Activated naive CD4-positive, alpha-beta T cell treated with anti-CD3 and anti-CD28 coated beads, Interleukin-2, amount 10 ng/mL, durations not matched to agents 7 days and 5 days (primary cell): Measurements from ENCODE around the gene VTCN1.
"Not testable (repeated sequence)": the region's sequence is repeated elsewhere in the genome, so short reads cannot be mapped to it uniquely, and the experiment has no call there.

Experiments
- CTCF ChIA-PET: fragments of 350-600 bp; sonication (Branson Sonifier 250); formaldehyde crosslinking; loops from one replicate; lab custom pipeline; 2021; ENCODE audit warnings: antibody characterized with exemption; lab: Charles Lee
- DNase-seq: peaks from one replicate; pipeline ENCODE4 v3.0.0-alpha.2; 2020
- H3K27ac Mint-ChIP-seq: one replicate; pipeline ENCODE4 v1.8.0; 2021; ENCODE audit warnings: mild to moderate bottlenecking, moderate library complexity, mixed read lengths
- H3K27me3 Mint-ChIP-seq: one replicate; pipeline ENCODE4 v1.8.0; 2021; ENCODE audit warnings: mild to moderate bottlenecking, mixed read lengths
- H3K36me3 Mint-ChIP-seq: one replicate; pipeline ENCODE4 v1.8.0; 2021; ENCODE audit warnings: mixed read lengths
- H3K4me1 Mint-ChIP-seq: one replicate; pipeline ENCODE4 v1.8.0; 2021; ENCODE audit warnings: mixed read lengths
- H3K4me3 Mint-ChIP-seq: one replicate; pipeline ENCODE4 v1.8.0; 2021; ENCODE audit warnings: mild to moderate bottlenecking, moderate library complexity, mixed read lengths
- H3K9me3 Mint-ChIP-seq: one replicate; pipeline ENCODE4 v1.8.0; 2021; ENCODE audit warnings: mixed read lengths

The VTCN1 gene

DNA sequence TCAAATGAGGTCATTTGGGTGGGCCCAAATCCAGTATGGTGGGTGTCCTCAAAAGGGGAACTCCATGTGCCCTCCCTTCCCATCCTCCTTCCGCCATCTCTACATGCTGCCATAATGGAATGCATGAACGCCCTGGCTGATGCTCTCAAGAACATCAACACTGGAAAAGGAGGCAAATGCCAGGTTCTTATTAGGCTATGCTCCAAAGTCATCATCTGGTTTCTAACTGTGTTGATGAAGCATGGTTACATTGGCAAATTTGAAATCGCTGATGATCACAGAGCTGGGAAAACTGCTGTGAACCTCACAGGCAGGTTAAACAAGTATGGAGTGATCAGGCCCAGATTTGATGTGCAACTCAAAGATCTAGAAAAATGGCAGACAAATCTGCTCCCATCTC, 72.6 kb downstream of the VTCN1 start:
- Mint-ChIP-seq H3K36me3 (no peaks in the 10 kb centered on the region), H3K4me3 (no peak overlapping the region), H3K27me3 (peaks cover 17% of the 10 kb centered on the region), H3K9me3 (no peaks in the 10 kb centered on the region), H3K27ac (no peak overlapping the region), H3K4me1 (no peaks in the 10 kb centered on the region)
- no peak for DNase-seq
- CTCF ChIA-PET, result interaction anchor here (2.0 kb wide), 1 partner anchor 9 kb away, joined by 8 read pairs; no protein-coding TSS in a partner anchor

DNA sequence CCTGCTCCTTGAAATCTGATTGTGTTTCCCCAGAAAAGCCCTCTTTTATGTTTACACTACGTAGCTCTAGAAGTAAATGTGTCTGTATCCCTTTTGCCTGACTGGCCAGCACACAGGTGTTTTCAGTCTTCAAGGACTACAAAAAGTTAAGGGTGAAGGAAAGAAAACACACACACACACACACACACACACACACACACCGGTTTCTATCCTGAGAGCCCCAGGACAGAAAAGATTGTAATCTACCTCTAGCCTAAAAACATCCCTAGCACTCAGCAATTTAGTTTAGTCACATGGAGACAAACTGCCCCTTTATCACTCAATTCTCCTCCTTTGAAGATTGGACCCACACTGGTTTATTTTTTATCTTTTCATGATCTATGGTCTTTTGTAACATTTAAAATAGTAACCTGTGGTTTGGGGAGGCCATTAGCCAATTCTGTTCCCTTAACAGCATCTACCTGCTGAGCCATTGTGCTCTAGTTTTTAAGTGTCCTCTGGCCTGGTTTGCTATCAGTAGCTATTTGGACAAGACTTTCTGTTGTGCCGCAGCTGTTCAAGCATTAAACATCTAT, 73.4 kb downstream of the VTCN1 start:
- H3K27ac Mint-ChIP-seq, result no peak overlapping the region
- no peaks in the 10 kb centered on the region for H3K36me3 Mint-ChIP-seq
- no peaks in the 10 kb centered on the region for H3K9me3 Mint-ChIP-seq
- no peak for DNase-seq
- H3K4me3 Mint-ChIP-seq, result no peak overlapping the region
- CTCF ChIA-PET, result interaction anchor here (2.0 kb wide), 1 partner anchor 9 kb away, joined by 8 read pairs; no protein-coding TSS in a partner anchor
- H3K27me3 Mint-ChIP-seq, result peaks cover 18% of the 10 kb centered on the region
- no peaks in the 10 kb centered on the region for H3K4me1 Mint-ChIP-seq

DNA sequence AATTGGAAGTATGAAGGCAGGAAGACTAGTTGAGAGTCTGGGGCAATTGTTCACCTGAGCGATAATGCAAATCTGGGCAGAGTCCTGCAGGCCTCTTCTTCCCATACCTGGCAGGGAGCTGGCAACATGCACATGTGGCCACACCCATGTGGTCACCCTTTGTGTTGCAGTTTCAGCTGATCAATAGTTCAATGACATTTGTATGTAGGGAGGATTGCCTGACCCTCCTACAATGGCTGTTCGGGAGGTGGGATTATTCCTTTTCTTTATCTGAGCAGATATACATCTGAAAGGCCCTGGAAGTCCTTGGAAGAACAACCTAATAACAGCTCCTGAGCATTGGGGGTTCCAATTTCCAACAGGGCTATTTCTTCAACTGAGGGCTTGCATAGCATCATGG, 74.0 kb downstream of the VTCN1 start:
- no peak for DNase-seq
- CTCF ChIA-PET, result interaction anchor here (2.0 kb wide), 1 partner anchor 8 kb away, joined by 8 read pairs; no protein-coding TSS in a partner anchor
- Mint-ChIP-seq H3K36me3 (no peaks in the 10 kb centered on the region), H3K27ac (no peak overlapping the region), H3K4me1 (no peaks in the 10 kb centered on the region), H3K9me3 (no peaks in the 10 kb centered on the region), H3K4me3 (no peak overlapping the region), H3K27me3 (peaks cover 20% of the 10 kb centered on the region)

DNA sequence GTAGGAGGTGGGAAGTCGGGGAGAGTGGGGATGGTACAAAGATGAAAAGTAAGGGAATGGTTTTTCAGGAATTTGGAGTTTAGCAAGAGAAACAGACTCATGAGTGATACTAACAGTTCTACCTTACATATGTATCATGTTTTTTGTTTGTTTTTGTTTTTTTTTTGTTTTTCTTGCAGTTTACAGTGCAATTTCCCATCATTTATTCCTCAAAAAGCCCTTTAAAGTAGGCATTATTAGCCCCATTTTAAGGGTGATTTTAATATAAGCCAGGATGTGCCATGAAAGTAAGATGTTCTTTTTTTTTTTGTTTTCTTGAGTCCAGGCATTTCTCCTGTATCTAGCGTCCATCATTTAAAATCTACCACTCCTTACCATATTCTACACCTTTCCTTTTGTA, 75.4 kb downstream of the VTCN1 start:
- Mint-ChIP-seq H3K27me3 (peaks cover 20% of the 10 kb centered on the region), H3K9me3 (no peaks in the 10 kb centered on the region), H3K27ac (no peak overlapping the region), H3K4me3 (no peak overlapping the region), H3K4me1 (no peaks in the 10 kb centered on the region), H3K36me3 (no peaks in the 10 kb centered on the region)
- CTCF ChIA-PET, result no interaction called here
- DNase-seq, result no peak

DNA sequence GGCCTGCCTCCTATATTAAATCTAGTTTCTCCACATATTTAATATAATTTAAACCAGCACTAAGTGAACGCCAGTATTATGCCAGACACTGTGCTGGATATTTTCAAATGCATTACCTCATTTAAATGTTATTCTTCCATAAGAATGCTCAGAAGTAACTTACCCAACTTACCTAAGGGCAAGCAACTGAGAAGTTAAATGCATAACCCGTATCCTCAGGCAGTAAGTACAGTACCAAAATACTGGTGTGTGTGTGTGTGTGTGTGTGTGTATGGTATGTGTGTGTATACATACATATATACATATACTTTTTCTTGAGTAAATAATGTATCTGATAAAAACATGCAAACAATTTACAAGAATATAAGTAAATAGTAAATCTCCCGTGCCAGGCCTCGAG, 80.2 kb downstream of the VTCN1 start:
- H3K36me3 Mint-ChIP-seq, result no peaks in the 10 kb centered on the region
- H3K9me3 Mint-ChIP-seq, result no peaks in the 10 kb centered on the region
- peaks cover 31% of the 10 kb centered on the region for H3K27me3 Mint-ChIP-seq
- CTCF ChIA-PET, result no interaction called here
- no peaks in the 10 kb centered on the region for H3K4me1 Mint-ChIP-seq
- H3K27ac Mint-ChIP-seq, result no peak overlapping the region
- no peak overlapping the region for H3K4me3 Mint-ChIP-seq
- no peak for DNase-seq

DNA sequence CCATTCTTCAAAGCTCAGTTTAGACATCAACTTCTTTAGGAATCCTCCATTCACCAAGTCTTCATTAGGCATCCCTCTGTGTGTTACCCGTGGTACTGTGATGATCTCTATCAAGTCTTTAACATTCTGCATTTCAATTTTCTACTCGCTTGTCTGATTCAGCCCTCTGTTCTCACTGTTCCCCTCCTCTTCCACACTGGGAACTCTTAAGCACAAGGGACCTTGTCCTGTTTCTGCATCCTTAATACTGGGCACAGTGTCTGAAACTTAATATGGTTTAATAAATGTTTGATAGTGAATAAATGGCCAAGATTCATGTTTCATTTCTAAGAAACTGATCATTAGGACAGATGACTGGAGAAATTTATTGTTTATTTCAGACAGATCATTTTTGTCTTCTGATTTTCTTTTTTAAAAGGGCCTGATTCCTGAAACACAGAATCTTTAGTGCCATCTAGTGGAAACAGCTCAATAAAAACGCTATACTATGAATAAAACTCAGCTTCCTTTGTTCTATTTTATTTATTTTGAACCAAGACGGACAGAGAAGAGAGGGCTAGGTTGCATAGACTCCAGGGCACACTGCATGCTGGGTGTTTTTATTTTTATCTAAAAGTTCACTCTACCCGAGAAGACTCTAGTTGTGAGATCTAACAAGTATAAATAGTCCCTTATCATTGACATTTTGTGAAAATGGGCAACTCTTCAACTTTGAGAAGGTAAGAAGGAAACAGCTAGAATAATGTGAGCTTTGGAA, 82.2 kb downstream of the VTCN1 start:
- CTCF ChIA-PET, result interaction anchor here (0.5 to 3.1 kb wide), 19 partner anchors 9 to 989 kb away, joined by 3 to 36 read pairs (median 5); partner anchors contain the start of gene TTF2
- H3K4me1 Mint-ChIP-seq, result no peaks in the 10 kb centered on the region
- H3K4me3 Mint-ChIP-seq, result no peak overlapping the region
- no peaks in the 10 kb centered on the region for H3K9me3 Mint-ChIP-seq
- H3K27me3 Mint-ChIP-seq, result peaks cover 17% of the 10 kb centered on the region
- DNase-seq, result no peak
- no peak overlapping the region for H3K27ac Mint-ChIP-seq
- no peaks in the 10 kb centered on the region for H3K36me3 Mint-ChIP-seq

DNA sequence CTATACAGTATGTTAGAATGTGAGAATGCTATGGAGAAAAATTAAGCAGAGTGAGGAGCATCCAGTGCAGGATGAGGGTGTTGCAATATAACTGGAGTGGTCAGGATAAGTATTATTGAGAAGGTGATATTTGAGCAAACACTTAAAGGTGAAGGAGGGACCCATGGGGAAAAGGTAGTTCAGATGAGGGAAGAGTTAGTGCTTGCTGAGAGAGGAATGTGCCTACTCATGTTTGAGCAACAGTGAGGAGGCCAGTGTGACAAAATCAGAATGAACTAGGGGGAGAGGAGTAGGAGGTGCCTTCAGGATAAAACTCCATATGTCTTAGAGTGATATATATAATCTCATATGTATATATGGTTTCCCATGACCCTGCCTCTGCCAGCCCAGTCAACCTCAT, 82.9 kb downstream of the VTCN1 start:
- DNase-seq, result no peak
- no peak overlapping the region for H3K4me3 Mint-ChIP-seq
- CTCF ChIA-PET, result interaction anchor here (0.9 to 3.1 kb wide), 12 partner anchors 8 to 555 kb away, joined by 3 to 36 read pairs (median 8); partner anchors contain the start of gene TTF2
- H3K9me3 Mint-ChIP-seq, result no peaks in the 10 kb centered on the region
- peaks cover 15% of the 10 kb centered on the region for H3K27me3 Mint-ChIP-seq
- no peaks in the 10 kb centered on the region for H3K36me3 Mint-ChIP-seq
- peaks cover 3% of the 10 kb centered on the region for H3K4me1 Mint-ChIP-seq
- no peak overlapping the region for H3K27ac Mint-ChIP-seq

DNA sequence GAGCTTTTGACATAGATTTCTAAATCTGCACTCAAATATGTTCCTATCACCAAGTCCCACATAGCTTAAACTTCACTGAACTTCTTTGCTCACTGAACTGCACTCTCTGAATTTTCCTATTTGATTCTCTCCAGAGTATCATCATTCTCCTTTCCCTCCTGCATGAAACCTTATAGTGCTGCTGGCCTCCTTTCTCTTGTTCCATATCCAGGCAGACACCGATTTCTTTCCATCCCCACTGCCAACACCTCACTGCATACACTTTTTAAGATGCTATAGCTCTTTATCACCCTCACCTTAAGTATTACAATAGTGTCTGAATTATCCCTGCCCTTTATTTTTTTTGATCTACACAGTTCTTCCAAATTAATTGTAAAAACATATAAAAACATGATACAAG, 86.1 kb downstream of the VTCN1 start:
- no peaks in the 10 kb centered on the region for H3K9me3 Mint-ChIP-seq
- peaks cover 35% of the 10 kb centered on the region for H3K27me3 Mint-ChIP-seq
- CTCF ChIA-PET, result interaction anchor here (0.7 to 1.2 kb wide), 2 partner anchors 547 to 639 kb away, joined by 3 read pairs; no protein-coding TSS in a partner anchor
- no peaks in the 10 kb centered on the region for H3K36me3 Mint-ChIP-seq
- H3K27ac Mint-ChIP-seq, result no peak overlapping the region
- H3K4me3 Mint-ChIP-seq, result no peak overlapping the region
- DNase-seq, result no peak
- H3K4me1 Mint-ChIP-seq, result peaks cover 5% of the 10 kb centered on the region

DNA sequence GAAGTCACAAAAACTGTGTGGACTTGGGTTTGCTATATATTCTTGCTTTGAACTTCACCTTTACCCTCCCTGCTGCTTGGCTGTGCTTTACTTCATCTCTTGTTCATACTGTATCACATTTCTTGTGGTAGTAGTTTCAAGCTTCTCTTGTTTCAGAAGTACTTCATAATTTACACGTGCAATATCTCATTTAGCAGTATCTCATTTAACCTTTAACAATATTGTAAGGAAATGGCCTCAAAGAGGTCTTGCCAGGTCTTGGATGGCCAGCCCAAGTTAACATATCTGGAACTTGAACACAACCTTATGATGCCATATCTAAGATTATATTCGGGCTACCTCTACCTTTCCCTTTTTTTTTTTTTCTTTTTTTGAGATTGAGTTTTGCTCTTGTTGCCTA, 87.5 kb downstream of the VTCN1 start:
- no peaks in the 10 kb centered on the region for H3K36me3 Mint-ChIP-seq
- CTCF ChIA-PET, result interaction anchor here (1.5 to 1.7 kb wide), 2 partner anchors 9 to 56 kb away, joined by 5 to 8 read pairs; no protein-coding TSS in a partner anchor
- DNase-seq, result no peak
- no peaks in the 10 kb centered on the region for H3K9me3 Mint-ChIP-seq
- no peak overlapping the region for H3K27ac Mint-ChIP-seq
- peaks cover 35% of the 10 kb centered on the region for H3K27me3 Mint-ChIP-seq
- H3K4me1 Mint-ChIP-seq, result peaks cover 5% of the 10 kb centered on the region
- H3K4me3 Mint-ChIP-seq, result no peak overlapping the region

DNA sequence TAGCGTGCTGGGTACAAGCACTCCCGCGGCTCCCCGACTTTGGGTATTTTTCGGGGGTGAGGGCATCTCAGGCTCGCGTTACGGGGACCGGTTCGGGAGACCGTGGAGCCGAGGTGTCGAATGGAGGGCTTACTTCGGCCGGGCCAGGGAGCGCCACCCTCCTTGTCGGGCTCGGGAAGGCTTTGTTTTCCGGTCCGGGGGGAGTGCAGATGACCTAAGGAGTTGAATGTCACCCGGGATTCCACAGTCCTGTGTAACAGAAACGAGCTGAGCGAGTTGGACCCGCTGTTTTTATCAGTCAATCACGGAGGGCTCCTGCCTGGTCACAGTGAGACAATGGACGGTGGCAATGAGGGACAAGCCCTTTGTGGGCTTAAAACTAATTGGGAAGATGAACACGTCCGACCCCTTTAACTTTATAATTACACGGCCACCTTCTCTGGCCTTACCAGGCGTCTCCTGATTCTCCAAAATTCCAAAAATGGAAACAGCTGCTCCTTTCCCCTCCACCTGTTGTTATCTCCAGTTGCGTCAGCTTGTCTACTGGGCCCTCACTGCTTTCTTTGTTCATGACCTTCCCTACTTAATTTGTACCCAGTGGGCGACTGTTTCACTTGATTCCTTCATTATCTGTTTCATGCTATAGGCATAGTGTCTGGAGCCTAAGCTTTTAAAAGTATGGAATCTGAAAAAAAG, 88.2 kb downstream of the VTCN1 start:
- no peaks in the 10 kb centered on the region for H3K9me3 Mint-ChIP-seq
- H3K36me3 Mint-ChIP-seq, result no peaks in the 10 kb centered on the region
- CTCF ChIA-PET, result interaction anchor here (0.7 to 1.7 kb wide), 4 partner anchors 9 to 56 kb away, joined by 4 to 8 read pairs (median 4); no protein-coding TSS in a partner anchor

DNA sequence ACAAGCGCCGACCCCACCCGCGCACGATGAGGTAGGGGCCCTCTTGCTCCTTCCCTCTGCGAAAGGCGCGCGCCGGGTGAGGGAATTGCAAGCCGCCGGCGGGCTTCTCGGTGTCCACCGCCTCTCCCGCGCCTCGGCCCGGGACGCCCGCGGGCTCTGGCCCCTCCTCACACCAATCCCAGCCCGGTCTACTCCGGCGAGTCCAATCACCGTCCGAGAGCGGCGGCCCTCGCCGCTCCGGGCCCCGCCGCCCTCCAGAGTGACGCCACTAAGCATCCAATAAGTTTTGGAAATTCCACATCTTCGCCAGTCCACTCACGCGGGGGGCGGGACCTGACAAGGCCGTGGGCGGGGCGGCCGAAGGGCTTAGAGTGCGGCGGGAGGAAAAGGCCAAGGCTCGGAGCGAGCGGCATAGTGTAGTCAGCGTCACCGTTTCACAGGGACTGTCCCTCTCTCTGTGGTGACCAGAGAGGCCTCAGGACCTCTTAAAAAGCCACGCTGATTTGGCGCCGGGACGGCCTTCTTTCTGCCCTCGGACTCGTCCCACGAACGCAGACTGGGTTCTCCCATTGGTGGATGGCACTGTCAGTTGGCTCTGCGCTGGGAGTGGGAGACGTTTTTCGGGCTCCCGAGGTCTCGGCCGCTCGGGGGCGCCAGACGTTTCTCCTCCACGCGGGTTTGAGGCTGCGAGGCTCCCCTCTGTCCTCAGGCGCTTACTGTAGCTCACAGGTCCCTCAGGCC, 89.0 kb downstream of the VTCN1 start, which contains the start of gene TRIM45:
TSS of gene TRIM45 (minus strand) at position 161 of the 741 bp plus-strand sequence. CDS start 548 bp downstream, outside the sequence.
- peak within 1 kb of the TSS; percentile 3 for H3K27ac Mint-ChIP-seq
- no peaks in the 10 kb centered on the region for H3K9me3 Mint-ChIP-seq
- no peaks in the 10 kb centered on the region for H3K36me3 Mint-ChIP-seq
- CTCF ChIA-PET, result interaction anchor here (0.7 to 1.7 kb wide), 4 partner anchors 8 to 55 kb away, joined by 4 to 8 read pairs (median 4); no protein-coding TSS in a partner anchor
- peaks cover 30% of the 10 kb centered on the region for H3K27me3 Mint-ChIP-seq
- H3K4me1 Mint-ChIP-seq, result peaks cover 5% of the 10 kb centered on the region
- peak; percentile 90 for DNase-seq
- peak within 1 kb of the TSS; percentile 78 for H3K4me3 Mint-ChIP-seq

More for the DNA sequence above, 88.2 kb downstream of the VTCN1 start:
- Mint-ChIP-seq H3K4me1 (peaks cover 5% of the 10 kb centered on the region), H3K27ac (no peak overlapping the region), H3K4me3 (peak overlapping the region; percentile 78), H3K27me3 (peaks cover 31% of the 10 kb centered on the region)
- no peak for DNase-seq

DNA sequence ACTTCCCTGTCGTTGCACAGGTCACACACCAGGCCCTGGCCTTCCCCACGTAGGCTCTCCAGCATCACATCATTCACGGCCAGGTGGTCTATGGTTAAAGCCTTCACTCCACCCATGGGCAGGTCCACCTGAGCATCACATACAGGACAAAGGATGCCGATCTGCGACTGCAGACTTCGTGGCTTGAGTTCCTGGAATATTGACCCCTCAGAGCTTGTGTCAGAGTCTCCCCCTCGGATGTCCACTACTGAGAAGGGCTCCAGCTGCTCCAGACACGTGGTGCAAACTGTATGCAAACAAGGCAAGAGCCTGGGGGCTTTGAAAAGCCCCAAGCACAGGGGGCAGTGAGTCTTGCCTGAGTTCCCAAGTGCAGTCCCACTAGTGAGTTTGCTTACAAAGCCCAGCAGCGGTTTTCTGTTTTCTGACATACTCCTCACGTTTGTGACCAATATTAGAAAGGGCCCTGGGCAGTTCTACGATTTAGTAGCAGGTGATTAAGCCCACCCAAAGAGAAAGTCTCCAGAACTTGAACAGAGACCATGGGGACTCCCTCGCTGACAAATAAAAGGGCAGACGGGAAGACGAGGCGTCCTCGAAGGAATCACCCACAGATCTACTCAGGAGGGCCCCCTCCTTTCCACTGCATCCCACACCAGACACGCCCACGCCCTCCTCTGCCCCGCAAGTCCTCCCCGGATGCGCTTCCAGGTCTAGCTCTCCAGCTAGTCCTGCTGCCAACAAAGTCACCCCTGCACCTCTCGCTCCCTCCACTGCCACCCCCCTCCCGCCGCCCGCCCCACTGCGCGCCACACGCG, 89.7 kb downstream of the VTCN1 start:
- Mint-ChIP-seq H3K4me1 (peaks cover 5% of the 10 kb centered on the region), H3K36me3 (no peaks in the 10 kb centered on the region), H3K9me3 (no peaks in the 10 kb centered on the region), H3K4me3 (peak overlapping the region; percentile 78), H3K27ac (no peak overlapping the region), H3K27me3 (peaks cover 29% of the 10 kb centered on the region)
- DNase-seq, result no peak
- CTCF ChIA-PET, result interaction anchor here (2.5 kb wide), 1 partner anchor 8 kb away, joined by 10 read pairs; no protein-coding TSS in a partner anchor

DNA sequence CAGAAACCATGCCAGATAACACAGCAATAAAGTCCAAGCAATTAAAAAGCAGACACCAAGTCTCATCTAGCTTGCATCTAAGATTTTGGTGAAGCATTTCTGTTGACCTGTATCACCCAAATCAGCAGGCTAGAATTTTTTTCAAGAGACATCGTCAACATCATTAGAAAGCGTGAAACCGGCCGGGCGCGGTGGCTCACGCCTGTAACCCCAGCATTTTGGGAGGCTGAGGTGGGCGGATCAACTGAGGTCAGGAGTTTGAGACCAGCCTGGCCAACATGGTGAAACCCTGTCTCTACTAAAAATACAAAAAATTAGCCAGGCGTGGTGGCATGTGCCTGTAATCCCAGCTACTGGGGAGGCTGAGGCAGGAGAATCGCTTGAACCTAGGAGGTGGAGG, 91.6 kb downstream of the VTCN1 start:
- not testable (repeated sequence) for DNase-seq, H3K27ac Mint-ChIP-seq, H3K4me3 Mint-ChIP-seq, H3K9me3 Mint-ChIP-seq, H3K36me3 Mint-ChIP-seq, H3K4me1 Mint-ChIP-seq
- CTCF ChIA-PET, result interaction anchor here (0.7 to 2.5 kb wide), 4 partner anchors 10 to 550 kb away, joined by 3 to 10 read pairs (median 4); no protein-coding TSS in a partner anchor
- peaks cover 29% of the 10 kb centered on the region for H3K27me3 Mint-ChIP-seq
